HG03135 (cell line): ENCODE measurements around the gene INPP5J.
"Not testable (repeated sequence)": the region's sequence is repeated elsewhere in the genome, so short reads cannot be mapped to it uniquely, and the experiment has no call there.

Experiments used
- ATAC-seq: cut with Tn5 transposase; IDR thresholded peaks from one replicate; pipeline ENCODE4 v1.9.1; 2021; ENCODE audit warnings: mild to moderate bottlenecking, moderate library complexity; ENCODE audit not compliant: unreplicated experiment

Gene INPP5J

GRCh38 chr22:31122532-31123291, at the start of gene INPP5J:
Gene INPP5J (plus strand): TSS chr22:31122966. CDS start chr22:31123015, 49 bp downstream.
- ATAC-seq, result no peak

GRCh38 chr22:31073125-31073524, 49.6 kb upstream of the INPP5J start:
- not testable (repeated sequence) for ATAC-seq

- not testable (repeated sequence) for ATAC-seq
These were observed 49.1 kb upstream of the INPP5J start for GRCh38 chr22:31073545-31074145.

- ATAC-seq, result no peak
These were observed 46.8 kb upstream of the INPP5J start for GRCh38 chr22:31075961-31076360.

- ATAC-seq, result no peak
These were observed 45.1 kb upstream of the INPP5J start for GRCh38 chr22:31077681-31078080.

GRCh38 chr22:31078389-31078788, 44.4 kb upstream of the INPP5J start:
- not testable (repeated sequence) for ATAC-seq

- no peak for ATAC-seq
These were observed 43.6 kb upstream of the INPP5J start for GRCh38 chr22:31079095-31079642.

GRCh38 chr22:31080164-31080847, 42.5 kb upstream of the INPP5J start:
- ATAC-seq, result no peak

- ATAC-seq, result peak; percentile 57
These were observed 41.7 kb upstream of the INPP5J start, which contains the start of gene SMTN for GRCh38 chr22:31080848-31081649. Gene SMTN (plus strand): TSS chr22:31081318. CDS start chr22:31083259, 1,941 bp downstream.

- no peak for ATAC-seq
These were observed 40.7 kb upstream of the INPP5J start for GRCh38 chr22:31081963-31082605.

- no peak for ATAC-seq
These were observed 40.0 kb upstream of the INPP5J start for GRCh38 chr22:31082606-31083376.

- ATAC-seq, result no peak
These were observed 39.4 kb upstream of the INPP5J start for GRCh38 chr22:31083377-31083768.

GRCh38 chr22:31083923-31084810, 38.6 kb upstream of the INPP5J start:
- ATAC-seq, result no peak

GRCh38 chr22:31084811-31085492, 37.8 kb upstream of the INPP5J start:
- peak; percentile 53 for ATAC-seq

- ATAC-seq, result no peak
These were observed 37.3 kb upstream of the INPP5J start for GRCh38 chr22:31085493-31085824.

GRCh38 chr22:31085928-31086327, 36.8 kb upstream of the INPP5J start:
- ATAC-seq, result no peak

- ATAC-seq, result no peak
These were observed 35.9 kb upstream of the INPP5J start for GRCh38 chr22:31086703-31087330.
